ENCODE results near the gene FMNL2. TPM values are rescaled to one million over a fixed set of nuclear protein-coding genes. Genes with fewer than 3 reads are reported as not detected.

Gene FMNL2
- total RNA-seq, 1 donor from 2014 or later: 1.6 TPM

DNA sequence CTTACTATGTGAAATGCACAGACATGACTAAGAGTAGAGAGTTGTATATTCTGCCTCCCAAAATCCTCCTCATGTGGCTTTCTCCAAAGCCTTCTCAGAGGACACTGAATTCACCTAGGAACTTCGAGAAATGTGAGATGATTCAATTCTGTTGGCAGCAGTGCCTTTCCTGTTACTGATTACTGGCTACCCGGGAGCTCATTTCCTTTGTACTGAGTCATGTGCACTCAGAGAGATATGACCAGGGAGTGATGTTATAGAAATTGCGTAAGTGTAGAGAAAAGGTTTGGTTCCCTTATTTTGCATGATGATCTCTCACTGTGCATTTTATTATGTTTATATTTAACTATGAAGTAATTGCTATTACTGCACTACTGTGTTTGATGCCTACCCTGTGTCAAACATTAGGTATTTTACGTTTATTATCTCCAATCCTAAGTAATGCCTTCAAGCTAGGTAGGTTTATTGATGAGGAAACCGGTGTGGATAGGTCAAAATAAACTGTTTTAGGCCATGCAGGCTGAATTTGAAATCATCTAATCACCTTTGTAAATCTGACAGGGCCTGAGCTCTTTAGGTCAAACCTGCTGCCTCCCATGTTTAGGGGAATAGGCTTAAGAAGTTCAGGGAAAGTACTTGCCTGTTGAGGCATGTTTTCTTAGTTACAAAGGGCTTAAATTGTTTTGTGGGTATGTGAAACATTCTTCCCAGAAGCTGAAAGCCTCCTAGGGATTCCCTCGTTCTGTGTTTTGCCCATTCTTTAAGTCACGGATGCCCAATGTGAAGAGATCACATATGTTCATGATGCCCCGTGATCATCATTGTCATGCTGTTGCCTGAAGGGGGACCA, 86.8 kb downstream of the FMNL2 start:
- intact Hi-C loops (cut with micrococcal nuclease): no loop called here

DNA sequence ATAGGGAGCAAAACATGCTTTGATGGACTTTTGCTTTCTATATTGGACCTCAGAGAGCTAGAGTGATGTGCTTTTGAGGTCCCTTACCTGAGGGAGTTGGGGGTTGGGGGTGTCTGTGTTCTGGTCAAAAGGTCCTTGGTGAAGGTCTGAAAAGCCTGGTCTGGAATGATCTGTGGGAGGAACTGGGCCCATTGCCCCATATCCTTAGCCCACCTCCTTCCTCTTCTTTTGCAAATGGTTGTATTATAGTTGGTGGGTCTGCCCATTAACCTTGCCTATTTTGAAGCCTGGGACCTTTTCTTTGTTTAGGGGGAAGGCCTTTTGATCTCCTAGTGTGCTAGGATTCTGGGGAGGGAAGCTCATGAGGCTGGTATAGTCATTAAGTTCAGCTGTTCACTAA, 88.7 kb downstream of the FMNL2 start:
- intact Hi-C loops (cut with micrococcal nuclease): no loop called here

DNA sequence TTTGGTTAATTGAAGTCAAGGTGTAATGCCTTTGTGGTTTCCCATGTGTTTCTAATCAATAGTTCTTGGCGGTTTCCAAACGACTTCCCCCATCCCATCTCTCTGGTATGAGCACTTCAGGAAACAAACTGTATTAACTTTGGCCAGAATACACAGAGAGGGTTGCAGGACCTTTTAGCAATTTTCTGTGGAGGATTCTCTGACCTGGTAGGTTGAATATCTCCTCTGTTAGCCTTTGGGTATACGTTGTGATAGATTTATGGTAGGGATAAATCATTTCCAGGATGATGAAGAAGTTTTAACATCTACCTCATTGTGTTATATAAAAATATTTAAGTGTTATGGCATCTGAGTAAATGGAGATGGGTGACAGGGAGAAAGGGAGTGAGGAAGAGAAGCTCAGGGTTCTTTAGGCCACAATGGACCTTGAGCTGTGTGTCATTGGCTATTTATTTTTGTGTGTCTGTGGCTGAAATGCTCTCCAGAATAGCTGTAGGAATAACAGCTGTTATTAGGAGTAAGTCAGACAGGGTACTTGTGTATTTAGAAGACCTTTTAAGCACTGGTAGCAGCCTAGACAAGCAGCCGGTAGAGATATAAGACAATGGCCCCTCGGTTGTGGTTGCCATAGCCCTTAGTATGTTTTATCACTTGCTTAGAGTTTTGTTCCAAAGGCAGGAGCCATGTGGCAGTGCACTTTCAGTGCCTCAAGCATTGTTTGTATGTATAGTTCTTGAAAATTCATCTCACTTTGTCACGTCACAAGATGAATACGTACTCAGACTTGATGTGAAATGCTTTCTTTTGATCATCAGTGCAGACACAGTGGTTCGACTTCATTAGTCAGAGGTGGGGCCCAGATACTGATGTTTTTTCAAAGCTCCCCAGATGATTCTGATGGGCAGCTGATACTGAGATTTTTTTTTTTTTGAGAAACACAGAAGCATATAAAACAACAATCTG, 91.1 kb downstream of the FMNL2 start:
- intact Hi-C loops (cut with micrococcal nuclease): no loop called here

DNA sequence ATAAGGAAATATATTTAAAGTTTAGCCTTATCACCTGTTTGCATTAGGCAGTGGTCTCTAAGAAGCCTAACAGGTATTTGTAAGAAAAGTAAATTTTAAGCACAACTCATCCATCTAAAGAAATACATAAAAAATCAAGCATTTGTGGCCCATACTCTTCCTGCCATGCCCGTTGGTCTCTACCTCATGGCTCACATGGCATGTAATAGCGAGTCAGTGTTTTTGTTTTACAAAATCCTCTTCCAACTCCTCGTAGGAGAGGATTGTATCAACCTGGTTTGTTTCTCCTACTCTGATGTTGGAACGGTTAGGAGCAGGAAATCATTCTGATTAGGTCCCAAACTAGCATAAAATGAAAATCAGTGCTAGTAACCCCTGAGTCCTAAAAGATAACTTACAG, 91.8 kb downstream of the FMNL2 start:
- intact Hi-C loops (cut with micrococcal nuclease): no loop called here

DNA sequence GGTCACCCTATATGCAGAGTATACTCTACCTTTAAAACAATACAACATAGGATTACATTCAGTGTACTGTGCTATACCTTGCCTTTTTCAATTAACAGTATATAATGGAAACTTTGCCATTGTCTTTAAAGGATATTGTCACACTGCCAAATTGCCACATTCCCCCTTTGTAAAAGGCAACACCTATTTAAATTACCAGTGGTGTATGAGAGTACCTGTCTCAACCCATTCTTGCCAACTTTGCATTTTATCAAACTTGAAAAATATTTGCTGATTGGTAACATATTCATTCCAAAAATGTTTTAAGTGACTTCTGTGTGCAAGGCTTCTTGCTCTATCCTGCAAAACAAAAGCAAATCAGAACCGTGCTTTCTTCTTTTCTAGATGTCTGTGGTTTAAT, 92.9 kb downstream of the FMNL2 start:
- intact Hi-C loops (cut with micrococcal nuclease): no loop called here

DNA sequence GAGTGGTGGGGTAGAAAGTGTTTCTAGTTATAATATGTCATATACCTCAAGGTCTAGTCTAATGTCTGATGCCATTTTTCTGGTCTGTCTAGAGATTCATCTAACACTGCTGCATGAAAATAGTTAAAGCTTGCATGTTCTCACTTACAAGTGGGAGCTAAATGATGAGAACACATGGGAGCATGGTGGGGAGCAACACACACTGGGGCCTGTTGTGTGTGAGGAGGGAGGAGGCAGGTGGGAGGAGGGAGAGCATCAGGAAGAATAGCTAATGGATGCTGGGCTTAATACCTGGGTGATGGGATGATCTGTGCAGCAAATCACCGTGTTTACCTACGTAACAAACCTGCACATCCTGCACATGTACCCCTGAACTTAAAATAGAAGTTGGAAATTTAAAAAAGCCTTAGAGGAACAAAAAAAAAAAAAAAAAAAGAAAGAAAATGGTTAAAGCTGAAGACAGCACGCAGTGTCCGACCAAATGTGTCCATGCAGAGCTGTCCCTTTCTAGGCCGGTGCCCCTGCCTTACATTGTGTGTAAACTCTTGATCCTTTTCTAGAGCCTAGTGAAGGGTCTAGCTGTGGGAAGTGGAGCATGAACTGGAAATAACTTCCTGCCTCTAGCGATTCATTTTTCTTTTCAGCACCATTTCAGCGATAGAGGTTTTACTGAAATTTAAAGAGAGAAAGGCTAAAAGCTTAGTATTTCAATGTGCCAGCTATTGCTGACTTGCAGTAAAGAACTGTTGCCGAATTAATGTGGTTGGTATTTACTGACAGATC, 94.0 kb downstream of the FMNL2 start:
- intact Hi-C loops (cut with micrococcal nuclease): no loop called here

DNA sequence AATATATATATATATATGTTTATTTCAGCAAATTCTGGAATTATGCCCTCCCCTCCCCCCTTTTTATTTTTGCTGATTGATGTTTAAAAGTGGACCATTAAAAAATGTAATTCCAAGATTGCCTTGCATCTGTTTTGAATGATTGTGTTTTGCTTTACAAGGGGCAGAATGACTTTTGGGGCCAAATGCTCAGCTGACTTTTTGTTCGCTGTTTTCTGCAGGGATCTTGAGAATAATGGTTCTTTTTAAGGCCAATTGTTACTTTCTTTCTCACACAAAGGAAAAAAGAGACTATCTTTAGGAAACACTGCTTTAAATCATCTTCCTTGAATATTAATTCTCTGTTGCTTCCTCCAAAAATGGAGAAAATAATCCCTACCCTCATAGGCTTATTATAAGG, 95.9 kb downstream of the FMNL2 start:
- intact Hi-C loops (cut with micrococcal nuclease): no loop called here

DNA sequence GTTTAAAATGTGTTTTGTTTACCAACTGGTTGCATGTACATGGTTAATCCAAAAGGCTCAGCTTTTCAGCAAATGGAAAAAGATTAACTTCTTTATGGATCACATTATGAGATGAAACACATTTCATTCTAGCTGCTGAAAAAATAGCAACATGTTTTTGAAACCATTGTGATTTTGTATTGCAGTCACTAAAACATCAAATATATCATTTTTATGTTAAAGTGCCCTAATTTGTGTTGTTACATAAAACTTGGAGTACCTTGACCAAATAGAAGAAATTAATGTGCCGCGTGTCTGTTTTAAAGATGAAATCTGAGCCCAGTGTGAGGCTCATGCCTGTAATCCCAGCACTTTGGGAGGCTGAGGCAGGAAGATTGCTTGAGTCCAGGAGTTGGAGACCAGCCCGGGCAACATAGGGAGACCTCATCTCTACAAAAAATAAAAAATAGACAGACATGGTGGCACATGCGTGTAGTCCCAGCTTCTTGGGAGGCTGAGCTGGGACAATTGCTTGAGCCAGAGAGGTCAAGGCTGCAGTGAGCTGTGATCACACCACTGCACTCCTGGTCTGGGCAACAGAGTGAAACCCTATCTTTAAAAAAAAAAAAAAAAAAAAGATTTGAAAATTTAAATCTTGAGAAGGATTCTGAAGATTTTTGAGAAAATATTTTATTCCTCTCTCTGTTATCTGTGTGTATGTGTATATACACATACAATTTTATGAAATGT, 96.6 kb downstream of the FMNL2 start:
- intact Hi-C loops (cut with micrococcal nuclease): no loop called here

DNA sequence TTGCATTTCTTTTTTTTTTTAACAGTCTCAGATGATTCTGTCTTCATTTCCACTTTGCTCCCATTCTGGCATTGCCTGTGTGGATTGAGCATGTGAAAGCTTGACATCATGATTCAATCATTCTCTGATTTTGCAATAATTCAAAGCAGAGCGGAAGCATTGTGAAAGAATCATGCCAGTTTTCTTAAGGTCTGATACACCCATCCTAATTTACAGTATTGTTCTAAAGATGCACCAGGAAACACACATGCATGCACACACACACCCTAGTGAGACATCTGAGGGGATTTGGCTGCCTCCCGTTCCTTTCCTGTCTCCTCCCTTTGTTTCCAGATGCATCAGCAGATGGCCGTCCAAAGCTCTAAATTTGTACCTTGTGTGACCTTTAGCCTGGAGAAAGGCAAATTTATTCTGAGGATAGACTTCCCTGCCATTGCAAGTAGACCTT, 97.3 kb downstream of the FMNL2 start:
- intact Hi-C loops (cut with micrococcal nuclease): no loop called here

DNA sequence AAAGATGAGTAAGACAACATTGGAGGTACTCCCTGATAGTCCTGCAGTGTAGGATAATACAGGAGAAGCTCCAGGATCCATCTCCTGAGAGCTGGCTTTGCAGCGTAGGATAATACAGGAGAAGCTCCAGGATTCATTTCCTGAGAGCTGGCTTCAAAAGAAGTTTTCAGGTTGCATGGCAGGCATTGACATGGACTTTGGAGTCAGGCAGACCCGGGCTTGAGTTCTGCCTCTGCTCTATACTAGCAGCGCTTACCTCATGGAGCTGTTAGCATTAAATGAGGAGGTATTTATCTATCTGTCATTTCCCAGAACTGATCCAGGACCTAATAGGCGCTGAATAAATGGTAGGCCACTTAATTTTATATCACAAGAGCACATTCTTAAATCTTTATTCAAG, 97.8 kb downstream of the FMNL2 start:
- intact Hi-C loops (cut with micrococcal nuclease): no loop called here

DNA sequence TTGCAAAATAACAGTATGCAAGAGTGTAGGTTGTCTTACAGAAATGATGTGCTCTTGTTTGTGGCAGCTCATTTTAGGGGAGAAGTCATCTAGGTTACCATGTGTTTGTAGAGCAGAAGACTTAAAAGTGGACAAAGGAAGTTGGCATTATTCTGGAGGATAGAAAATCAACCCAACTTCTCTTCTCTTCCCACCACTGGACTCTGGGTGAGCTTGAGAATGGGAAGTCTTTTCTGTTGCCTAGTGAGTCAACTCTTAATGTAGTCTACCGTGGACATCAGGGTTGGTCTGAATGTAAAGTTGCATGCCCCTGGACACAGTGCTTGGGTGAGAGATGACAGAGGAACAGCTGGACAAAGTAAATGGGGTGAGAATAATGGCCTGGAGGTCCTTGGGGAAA, 98.3 kb downstream of the FMNL2 start:
- intact Hi-C loops (cut with micrococcal nuclease): no loop called here

DNA sequence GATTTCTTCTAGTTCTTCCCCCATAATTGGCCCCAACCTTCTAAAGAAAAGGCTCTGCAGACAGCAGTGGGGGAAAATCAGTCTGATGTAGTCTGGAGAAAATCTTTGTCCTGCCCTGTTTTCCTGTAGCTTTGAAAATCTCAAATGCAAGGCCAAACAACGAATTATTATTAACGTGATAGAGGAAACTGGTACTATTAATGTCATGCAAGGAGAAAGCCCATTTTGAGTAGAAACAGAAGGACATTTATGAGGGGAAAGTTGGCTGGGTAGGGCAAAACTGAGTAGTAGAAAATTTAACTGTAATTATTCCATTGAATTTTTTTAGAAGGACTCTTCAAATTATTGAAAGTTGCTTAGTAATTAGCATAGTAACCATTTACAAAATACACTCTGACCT, 98.8 kb downstream of the FMNL2 start:
- intact Hi-C loops (cut with micrococcal nuclease): no loop called here

DNA sequence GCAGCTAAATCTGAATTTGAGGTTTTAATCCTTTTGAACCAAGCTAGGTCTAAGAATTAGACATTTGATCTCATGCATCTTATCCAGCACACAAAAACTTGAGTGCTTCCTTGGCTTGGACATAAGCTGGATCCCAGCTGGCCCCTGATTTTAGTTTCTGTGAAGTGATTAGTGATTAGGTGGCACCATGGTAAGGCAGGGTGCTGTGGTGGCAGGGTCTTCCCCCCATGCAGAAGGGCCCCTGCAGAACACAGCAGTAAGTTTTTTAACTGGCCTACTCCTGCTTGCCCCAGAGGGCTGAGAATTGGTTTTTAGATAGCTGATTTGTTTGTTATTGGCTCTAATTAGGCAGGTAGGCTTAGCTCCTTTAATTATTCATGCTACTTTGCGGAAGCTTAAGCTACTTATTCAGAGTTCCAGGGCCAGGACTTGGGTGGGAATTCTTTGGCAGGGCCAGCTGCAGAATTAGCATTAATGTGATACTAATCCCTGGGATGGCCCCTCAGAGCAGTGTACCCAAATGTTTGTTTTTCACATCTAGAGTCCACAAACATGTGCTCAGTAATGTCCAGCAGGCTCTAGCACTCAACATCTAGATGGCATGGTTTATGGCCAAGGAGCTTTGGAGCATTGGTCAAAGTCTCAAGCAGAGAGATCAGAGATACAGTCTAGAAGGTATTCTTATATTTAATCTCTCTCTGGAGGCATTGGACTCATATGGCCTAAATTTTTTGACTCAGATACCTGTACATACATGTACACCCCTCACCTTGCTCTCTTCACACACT, 99.6 kb downstream of the FMNL2 start:
- intact Hi-C loops (cut with micrococcal nuclease): no loop called here

DNA sequence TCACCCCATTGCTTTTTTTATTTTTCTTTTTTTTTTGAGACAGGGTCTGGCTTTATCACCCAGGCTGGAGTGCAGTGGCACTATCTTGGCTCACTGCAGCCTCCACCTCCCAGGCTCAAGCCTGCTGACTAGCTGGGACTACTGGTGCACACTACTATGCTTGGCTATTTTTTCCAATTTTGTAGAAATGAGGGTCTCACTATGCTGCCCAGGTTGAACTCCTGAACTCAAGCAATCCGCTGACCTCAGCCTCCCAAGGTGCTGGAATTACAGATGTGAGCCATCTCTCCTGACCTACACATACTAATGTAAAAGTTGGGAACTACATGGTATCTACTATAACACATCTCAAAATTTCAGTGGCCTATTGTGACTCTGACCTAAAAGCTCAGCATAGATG, 101.2 kb downstream of the FMNL2 start:
- intact Hi-C loops (cut with micrococcal nuclease): no loop called here

DNA sequence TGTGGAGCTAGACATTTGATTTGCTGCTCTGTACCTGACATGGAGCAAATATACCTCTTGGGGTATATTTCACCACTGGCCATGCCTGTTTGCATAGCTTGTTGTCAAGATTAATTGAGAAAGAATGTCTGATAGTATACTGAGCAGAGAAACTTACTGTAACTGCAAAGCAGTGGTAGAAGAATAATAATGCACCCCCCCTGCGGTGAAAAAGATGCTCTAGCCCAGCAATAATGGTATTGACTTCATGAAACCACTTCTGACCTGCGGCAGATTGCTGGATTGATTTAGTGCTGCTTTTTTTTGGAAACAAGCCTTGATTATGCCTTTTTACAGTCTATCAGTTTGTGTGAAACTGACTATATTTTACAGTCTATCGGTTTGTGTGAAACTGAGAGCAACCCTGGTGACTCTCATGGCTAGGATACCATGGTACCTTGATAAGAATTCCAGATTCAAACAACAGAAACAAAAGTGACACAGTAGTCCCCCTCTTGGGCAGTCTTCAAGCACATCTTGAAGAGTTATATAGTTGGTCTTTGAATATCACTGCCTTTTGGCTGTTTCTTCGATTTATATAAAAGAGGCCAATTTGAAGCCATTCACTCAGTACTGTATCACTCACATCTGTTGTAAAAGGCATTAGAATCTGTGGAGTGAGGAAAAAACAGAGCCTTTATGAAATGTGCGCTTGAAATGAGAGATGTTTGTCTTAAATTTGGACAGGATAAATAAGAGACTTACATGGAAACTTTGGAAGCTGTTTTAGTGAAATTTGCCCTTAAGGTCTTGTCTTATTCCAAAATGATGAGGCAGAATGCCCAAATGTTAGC, 102.5 kb downstream of the FMNL2 start:
- intact Hi-C loops (cut with micrococcal nuclease): no loop called here

DNA sequence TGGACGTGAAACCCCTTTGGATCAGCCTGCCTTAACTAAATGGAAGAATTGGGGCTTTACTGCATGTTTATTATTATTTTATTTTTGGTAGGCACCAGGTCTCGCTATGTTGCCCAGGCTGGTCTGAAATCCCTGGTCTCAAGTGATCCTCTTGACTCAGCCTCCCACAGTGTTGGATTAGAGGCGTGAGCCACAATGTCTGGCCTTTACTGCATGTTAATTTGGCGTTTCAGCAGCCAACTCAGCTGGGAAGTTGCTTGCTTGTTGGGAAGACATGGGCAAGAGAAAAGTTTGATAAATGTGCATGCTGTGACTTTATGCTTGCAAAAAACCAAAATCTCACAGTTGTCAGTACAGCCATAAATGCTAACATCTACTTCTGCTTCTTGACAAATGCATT, 105.1 kb downstream of the FMNL2 start:
- intact Hi-C loops (cut with micrococcal nuclease): no loop called here

DNA sequence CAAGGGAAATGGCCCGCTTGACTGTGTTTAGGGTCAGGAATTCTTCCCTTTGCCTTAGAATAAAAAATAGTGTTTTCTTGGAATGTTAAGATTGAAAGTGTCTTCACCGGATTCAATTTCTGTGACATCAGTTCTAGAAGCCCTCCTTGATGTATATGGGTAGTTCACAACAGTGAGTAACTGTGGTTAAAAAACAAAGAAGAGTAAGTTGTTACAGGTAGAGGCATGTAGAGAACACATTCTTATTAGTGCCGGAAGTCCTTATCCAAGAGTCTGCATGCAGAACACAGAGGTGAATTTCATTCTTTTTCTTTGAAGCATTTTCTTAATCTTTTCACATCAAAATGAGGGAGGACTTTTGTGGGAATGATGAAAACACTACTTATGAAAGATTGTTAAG, 105.5 kb downstream of the FMNL2 start:
- intact Hi-C loops (cut with micrococcal nuclease): no loop called here

DNA sequence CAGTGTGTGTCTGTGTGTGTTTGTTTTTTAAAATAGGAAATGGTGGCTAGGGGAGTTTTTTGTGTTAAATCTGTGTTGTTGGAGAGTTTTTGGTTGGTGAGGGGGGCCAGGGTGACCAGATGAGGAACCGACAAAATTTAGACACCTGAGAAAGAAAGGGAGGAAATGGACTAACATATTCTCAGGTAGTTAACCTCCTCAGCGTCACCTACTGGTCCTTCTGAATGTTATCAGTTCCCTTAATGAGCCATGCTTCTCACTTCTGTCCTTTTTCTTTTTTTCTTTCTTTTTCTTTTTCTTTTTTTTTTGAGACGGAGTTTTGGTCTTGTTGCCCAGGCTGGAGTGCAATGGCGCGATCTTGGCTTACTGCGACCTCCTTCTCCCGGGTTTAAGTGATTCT, 107.0 kb downstream of the FMNL2 start:
- intact Hi-C loops (cut with micrococcal nuclease): no loop called here

DNA sequence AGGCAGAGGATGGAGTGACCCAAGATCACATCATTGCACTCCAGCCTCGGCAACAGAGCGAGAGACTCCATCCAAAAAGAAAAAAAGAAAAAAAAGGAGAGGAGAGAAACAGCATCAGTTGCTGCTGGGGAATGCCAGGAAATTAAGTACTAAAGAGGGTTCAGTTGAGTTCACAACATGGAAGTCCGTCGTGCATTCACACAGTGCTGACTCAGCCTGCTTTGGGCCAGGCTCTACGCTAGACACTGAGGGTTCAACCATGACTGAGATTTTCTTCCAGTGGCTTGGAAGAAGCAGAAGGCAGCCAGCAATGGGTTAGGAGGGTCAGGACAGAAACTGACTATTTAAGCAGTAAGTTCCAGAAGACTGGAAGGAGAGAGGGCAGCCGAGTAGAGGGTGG, 108.8 kb downstream of the FMNL2 start:
- intact Hi-C loops (cut with micrococcal nuclease): no loop called here
